ENCODE results near the gene IFNB1.
A peak's percentile ranks its signal among the peaks of the same experiment; 100 is the strongest.

The IFNB1 gene

DNA sequence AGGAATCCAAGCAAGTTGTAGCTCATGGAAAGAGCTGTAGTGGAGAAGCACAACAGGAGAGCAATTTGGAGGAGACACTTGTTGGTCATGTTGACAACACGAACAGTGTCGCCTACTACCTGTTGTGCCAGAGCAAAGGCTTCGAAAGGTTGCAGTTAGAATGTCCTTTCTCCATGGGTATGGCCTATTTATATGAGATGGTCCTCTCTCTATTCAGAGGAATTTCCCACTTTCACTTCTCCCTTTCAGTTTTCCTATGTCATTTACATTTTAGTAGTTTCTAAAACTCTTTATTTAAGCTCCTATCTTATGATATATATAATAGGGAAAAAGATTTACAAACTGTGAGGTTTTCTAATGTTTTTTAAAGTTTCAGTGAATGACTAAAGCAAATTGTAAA, at the start of gene IFNB1:
Gene IFNB1 (minus strand): TSS at position 162 of the 400 bp plus-strand sequence. CDS start 73 bp downstream, at position 89.
- no peak for DNase-seq

DNA sequence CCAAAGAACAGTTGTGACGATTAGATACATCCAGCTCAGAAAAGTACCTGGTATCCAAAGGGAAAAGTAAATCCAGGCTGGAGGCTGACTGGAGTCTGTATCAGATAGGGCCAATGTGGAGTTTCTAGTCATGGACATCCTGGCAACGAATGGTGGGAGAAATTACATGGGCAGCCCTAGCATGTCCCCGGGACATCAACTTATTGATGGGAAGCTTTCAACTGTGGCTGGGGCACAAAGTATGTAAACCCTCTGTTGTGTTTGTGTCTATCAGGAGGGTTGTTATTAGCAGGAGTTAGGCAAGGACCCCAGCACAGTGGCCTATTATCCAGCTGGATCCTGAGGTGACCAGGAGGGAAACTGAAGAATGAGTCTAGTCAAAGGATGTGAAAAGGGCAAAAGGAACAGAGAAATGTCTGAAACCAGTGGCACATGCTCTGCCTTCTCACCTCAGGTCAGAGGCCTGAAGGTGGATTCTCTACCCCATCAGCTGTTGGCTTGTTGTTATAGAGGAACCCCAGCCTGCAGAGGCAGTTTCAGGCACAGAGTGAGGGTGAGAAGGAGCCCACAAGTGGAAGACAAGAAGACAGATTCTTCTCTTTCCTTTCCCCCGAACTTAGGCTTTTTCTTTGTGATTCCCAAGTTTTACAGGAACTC, 44.0 kb upstream of the IFNB1 start:
- no peak for DNase-seq

DNA sequence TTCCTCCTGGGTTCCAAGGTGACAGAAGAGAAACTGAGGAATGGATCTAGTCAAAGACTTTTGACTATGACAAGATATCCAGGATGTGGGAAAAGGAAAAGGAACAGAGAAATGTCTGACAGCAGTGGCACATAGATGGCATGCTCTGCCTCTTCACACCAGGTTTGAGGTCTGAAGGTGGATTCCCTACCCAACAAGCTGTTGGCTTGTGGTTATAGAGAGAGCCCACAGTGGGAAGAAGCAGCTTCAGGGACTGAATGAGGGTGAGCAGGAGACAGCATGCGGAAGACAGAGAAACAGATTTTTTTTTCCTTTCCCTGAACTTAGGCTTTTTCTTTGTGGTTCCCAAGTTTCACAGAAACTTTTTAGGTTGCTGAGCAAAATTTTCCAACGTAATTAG, 43.3 kb upstream of the IFNB1 start:
- no peak for DNase-seq

DNA sequence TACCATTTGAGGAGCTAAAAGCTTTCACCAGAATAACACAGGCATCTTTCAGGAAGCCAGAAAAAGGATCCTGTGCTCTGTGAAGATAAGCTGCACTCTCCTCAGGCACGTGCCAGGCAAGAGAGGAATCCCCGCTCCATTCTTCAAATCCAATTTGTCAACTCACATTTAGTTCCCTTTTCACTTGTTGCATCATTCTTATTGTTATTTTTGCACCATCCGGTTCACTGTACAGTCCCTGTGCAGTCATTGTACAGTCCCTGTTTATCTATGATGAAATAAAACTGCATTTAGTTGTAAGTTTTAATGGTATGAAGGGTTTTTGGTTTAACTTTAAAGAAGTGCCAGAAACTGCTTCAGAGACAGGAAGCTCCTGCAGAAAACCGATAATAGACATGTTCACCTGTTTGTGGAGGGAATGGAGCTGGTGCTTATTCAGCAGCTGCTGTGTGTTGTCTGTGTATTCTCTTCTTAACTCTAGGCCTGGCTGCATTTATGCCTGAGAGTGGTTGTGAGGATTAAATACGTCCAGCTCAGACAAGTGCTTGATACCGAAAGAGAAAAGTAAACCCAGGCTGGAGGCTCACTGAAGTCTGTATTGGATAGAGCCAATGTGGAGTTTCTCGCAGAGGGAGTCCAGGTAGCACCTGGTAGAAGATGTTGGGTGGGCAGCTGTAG, 41.5 kb upstream of the IFNB1 start:
- no peak for DNase-seq

DNA sequence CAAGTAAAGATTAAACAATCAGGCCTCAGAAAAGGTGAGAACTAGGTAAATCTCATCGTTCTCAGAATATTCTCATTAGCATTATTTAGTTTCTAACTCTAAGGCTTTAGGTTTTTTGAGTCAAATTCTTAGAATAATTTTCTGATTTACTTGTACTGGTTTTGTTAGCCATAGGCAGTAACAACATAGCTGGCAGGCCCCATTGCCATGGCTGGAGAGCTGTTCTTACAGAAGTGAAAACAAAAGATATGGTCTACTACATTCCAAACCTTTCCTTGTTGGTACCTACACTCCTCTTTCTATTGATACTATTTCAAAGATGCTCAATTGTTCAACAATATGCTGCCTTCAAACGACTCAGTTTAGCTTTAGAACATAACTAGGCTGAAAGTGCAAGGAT, 36.6 kb upstream of the IFNB1 start:
- no peak for DNase-seq

DNA sequence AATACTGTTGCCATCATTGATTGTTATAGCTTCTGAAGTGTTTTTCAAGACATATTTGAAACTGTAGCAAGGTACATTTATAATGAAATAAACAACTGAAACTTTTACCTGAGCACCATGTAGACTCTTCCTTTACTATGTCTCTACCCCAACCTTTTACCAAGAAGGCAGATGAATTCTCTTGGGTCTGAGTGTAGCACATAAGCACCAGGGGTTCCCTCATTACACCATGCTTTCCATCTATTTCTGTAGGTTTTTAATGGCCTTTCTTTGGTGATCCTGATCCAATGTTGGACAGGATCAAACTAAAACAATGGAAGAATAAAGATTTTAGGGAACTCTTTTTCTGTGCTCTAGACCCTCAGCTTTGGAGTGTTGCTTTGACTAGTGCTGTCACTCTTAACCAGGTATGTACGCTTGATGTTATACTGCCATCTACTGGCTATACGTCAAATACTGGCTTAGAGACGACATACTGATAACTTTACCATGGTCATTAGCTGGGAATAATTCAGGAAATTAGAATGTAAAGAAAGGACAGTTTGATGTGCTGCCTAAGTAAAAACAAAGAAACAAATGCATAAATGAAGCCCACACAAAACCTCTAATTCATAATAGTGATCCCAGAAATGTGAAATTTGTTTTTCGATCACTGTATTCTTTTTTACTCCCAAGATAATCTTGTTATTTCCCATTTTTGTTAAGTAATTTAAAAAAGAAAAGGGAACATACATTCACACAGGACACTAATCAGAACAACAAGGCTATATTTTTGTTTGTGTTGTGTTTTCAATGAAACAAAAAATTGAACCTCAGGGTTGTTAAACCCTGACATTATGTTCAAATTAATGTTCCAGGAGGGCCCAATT, 33.2 kb upstream of the IFNB1 start:
- DNase-seq = peak; percentile 62

DNA sequence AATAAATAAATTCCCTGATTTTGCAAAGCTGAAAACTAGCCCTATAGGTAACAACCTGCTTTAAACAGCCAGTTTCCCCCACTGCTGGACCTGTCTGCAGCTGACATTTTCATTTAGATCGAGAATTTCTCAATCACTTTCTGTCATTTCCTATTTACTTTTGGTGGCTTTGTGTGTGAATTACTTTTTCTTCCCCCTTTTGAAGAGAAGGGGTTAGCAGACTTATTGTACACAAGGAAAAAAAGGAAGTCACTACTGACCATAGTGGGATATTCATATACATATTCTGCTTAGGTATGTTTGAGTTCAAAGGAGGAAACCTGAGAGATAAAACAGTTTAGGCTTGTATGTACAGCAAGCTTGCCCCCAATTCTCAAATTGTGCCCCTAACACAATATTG, 27.0 kb upstream of the IFNB1 start:
- no peak for DNase-seq

DNA sequence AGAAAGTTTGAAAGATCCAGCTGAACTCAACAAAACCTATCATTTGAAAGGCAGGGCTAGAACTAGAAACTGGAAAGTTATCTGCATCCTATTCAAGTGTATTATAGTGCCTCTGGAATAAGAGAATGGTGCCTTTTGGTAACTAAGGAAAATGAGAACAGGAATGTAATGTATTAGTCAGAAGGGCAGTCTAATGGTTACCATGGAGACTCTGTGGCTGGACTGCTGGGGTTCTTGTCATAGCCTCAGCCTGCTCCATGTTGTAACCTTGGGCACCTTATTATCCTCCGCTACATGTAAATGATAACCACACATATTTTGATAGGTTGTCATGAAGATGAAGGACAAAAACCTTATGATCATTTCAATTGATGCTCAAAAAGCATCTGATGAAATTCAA, 24.6 kb upstream of the IFNB1 start:
- no peak for DNase-seq

DNA sequence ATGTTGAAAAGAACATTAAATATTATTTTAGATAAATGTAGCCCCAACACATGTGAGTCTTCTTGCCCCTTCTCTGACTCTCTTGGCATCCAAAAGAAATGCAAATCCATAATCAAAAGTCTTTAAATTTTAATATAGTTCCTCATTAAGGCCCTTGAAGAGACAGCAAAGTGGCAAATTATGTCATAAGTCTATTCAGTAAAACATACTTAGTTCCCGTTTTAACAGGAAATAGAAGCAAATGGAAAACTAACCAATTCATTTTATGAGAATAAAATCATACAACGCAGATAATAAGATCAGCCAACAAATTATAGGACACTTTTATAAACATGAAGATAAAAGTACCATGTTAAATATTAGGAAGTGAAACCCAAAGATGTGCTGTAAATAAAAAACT, 20.1 kb upstream of the IFNB1 start:
- no peak for DNase-seq

GRCh38 chr9:21096901-21097255, 19.1 kb upstream of the IFNB1 start:
- no peak for DNase-seq

GRCh38 chr9:21096172-21096900, 18.6 kb upstream of the IFNB1 start:
- no peak for DNase-seq

DNA sequence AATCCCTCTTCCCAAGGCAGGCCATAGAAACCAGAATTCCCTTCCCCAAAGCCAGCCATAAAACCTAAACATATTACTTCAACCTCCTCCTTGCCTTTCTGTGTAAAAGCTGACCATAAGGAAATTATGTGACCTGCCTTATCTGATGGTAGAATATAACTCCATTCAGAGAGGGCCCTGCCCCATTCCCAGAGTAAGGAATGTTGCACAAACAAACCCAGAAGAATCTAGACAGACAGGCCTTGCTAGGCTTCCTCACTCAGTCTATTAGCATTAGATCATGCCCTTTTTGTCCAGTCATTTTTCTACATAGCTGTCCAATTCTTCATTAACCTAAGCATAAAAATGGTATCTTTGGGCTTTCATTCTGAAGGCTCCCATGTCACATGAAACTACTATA, 17.8 kb upstream of the IFNB1 start:
- no peak for DNase-seq

- DNase-seq = no peak
Observed at GRCh38 chr9:21086538-21086937, 8.8 kb upstream of the IFNB1 start.

DNA sequence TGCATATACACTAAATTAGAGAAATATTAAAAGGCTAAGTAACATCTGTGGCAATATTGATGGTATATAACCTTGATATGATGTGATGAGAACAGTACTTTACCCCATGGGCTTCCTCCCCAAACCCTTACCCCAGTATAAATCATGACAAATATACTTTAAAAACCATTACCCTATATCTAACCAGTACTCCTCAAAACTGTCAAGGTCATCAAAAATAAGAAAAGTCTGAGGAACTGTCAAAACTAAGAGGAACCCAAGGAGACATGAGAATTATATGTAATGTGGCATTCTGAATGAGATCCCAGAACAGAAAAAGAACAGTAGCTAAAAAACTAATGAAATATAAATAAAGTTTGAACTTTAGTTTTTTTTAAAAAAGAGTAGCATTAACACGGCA, 7.3 kb upstream of the IFNB1 start:
- no peak for DNase-seq

GRCh38 chr9:21084242-21084850, 6.6 kb upstream of the IFNB1 start:
- no peak for DNase-seq

GRCh38 chr9:21082671-21083070, 4.9 kb upstream of the IFNB1 start:
- no peak for DNase-seq

GRCh38 chr9:21081999-21082398, 4.3 kb upstream of the IFNB1 start:
- no peak for DNase-seq

DNA sequence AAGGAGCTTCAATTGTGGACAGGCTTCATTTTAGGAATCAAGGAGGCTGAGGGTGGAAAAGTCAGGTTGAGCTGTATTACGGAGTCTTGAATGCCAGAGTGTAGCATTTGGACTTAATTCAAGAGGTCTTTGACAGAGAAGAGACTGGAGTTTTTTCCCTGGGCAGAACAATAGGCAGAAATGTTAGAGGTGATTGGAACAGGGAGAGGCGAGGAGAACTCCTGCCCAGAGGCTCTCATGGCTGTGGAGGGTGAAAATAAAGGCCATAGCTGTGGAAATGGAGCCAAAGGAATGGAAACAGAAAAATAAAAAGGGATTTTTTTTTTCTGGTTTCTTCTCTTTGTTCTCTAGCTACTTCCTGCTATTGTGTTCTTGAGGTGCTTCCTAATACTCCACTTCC, 3.7 kb upstream of the IFNB1 start:
- DNase-seq = no peak

GRCh38 chr9:21080793-21081192, 3.1 kb upstream of the IFNB1 start:
- no peak for DNase-seq

DNA sequence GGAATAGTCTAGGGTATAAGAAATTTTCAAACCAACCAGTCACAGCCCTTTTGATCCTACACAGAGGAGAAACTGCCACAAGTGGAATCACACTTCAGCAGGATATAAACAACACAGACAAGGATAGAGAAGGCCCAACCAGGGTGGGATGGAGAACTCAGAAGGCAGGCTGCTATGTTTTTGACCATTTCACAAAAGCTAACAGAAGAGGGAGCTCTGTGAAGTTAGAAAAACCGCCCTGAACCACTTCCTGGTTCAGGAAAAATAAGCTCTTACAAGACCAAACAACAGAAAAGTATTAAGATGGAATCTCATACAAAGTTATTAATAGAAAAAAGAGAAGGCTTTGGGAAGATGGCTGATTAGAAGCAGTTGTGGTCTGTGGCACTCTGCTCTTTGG, 960 bp upstream of the IFNB1 start:
- no peak for DNase-seq

- no peak for DNase-seq
Observed at GRCh38 chr9:21075484-21075883, 2.3 kb downstream of the IFNB1 start.

DNA sequence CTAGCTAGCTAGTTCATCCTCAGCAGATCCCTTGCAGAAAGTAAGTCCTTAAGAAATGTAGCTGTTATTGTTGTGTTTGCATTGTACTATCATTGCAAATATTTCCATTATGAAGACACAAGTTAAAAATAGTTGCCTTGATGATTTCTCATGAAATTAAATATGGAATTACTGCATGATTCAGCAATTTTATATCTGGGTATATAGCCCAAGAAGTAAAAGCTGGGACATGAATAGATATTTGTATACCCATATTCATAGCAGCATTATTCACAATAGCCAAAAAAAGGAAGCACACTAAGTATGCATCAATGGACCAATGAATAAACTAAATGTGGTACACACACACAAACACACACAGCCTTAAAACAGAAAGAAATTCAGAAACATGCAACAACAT, 6.8 kb downstream of the IFNB1 start:
- DNase-seq = no peak

GRCh38 chr9:21070171-21070571, 7.6 kb downstream of the IFNB1 start:
- DNase-seq = no peak
